ENCODE measurements around the gene PSG7.
"Not testable (repeated sequence)": the region's sequence is repeated elsewhere in the genome, so short reads cannot be mapped to it uniquely, and the experiment has no call there.

Gene PSG7

GRCh38 chr19:42897729-42898128 lies 39.3 kb downstream of the PSG7 start:
- H3K9me3 ChIP-seq (ENCODE audit: control insufficient read depth, insufficient read depth, low read length); H3K9ac ChIP-seq (ENCODE audit: low read depth, low read length); H3K36me3 ChIP-seq (ENCODE audit: insufficient read depth, low read length): not testable (repeated sequence)
- 0 out of 2 replicates have a peak, but pooled peaks cover 11% of the 10 kb centered on the region for H3K4me1 ChIP-seq (ENCODE audit: insufficient read depth, low read length)

GRCh38 chr19:42890446-42890845 lies 46.6 kb downstream of the PSG7 start:
- H3K9me3 ChIP-seq (ENCODE audit: control insufficient read depth, insufficient read depth, low read length); H3K36me3 ChIP-seq (ENCODE audit: insufficient read depth, low read length); H3K4me1 ChIP-seq (ENCODE audit: insufficient read depth, low read length); H3K9ac ChIP-seq (ENCODE audit: low read depth, low read length): not testable (repeated sequence)

GRCh38 chr19:42887876-42888445 lies 49.0 kb downstream of the PSG7 start:
- not testable (repeated sequence) for H3K36me3 ChIP-seq (ENCODE audit: insufficient read depth, low read length); H3K9me3 ChIP-seq (ENCODE audit: control insufficient read depth, insufficient read depth, low read length)

GRCh38 chr19:42882730-42883129 lies 54.3 kb downstream of the PSG7 start:
- H3K9ac ChIP-seq (ENCODE audit: low read depth, low read length): not testable (repeated sequence)

More at GRCh38 chr19:42887876-42888445, 49.0 kb downstream of the PSG7 start:
- H3K4me1 ChIP-seq (ENCODE audit: insufficient read depth, low read length); H3K9ac ChIP-seq (ENCODE audit: low read depth, low read length): not testable (repeated sequence)

GRCh38 chr19:42882010-42882409 lies 55.0 kb downstream of the PSG7 start:
- not testable (repeated sequence) for H3K9ac ChIP-seq (ENCODE audit: low read depth, low read length); H3K36me3 ChIP-seq (ENCODE audit: insufficient read depth, low read length); H3K9me3 ChIP-seq (ENCODE audit: control insufficient read depth, insufficient read depth, low read length); H3K4me1 ChIP-seq (ENCODE audit: insufficient read depth, low read length)

More at GRCh38 chr19:42882730-42883129, 54.3 kb downstream of the PSG7 start:
- not testable (repeated sequence) for H3K36me3 ChIP-seq (ENCODE audit: insufficient read depth, low read length); H3K9me3 ChIP-seq (ENCODE audit: control insufficient read depth, insufficient read depth, low read length); H3K4me1 ChIP-seq (ENCODE audit: insufficient read depth, low read length)

- not testable (repeated sequence) for H3K4me1 ChIP-seq (ENCODE audit: insufficient read depth, low read length); H3K9me3 ChIP-seq (ENCODE audit: control insufficient read depth, insufficient read depth, low read length); H3K9ac ChIP-seq (ENCODE audit: low read depth, low read length); H3K36me3 ChIP-seq (ENCODE audit: insufficient read depth, low read length)
Observed at GRCh38 chr19:42881279-42881678, 55.7 kb downstream of the PSG7 start.

- H3K36me3 ChIP-seq (ENCODE audit: insufficient read depth, low read length); H3K9me3 ChIP-seq (ENCODE audit: control insufficient read depth, insufficient read depth, low read length): not testable (repeated sequence)
Observed at GRCh38 chr19:42880621-42881020, 56.4 kb downstream of the PSG7 start.

GRCh38 chr19:42879613-42880012 lies 57.4 kb downstream of the PSG7 start, which contains the start of gene PSG1:
Gene PSG1 (minus strand): TSS chr19:42879713. CDS start chr19:42879581, 132 bp downstream.
- Histone ChIP-seq H3K9me3 (ENCODE audit: control insufficient read depth, insufficient read depth, low read length) (no peaks in the 10 kb centered on the region), H3K36me3 (ENCODE audit: insufficient read depth, low read length) (no peaks in the 10 kb centered on the region), H3K9ac (ENCODE audit: low read depth, low read length) (no peak within 1 kb of the TSS), H3K4me1 (ENCODE audit: insufficient read depth, low read length) (no peaks in the 10 kb centered on the region)

More at GRCh38 chr19:42880621-42881020, 56.4 kb downstream of the PSG7 start:
- not testable (repeated sequence) for H3K9ac ChIP-seq (ENCODE audit: low read depth, low read length); H3K4me1 ChIP-seq (ENCODE audit: insufficient read depth, low read length)

- H3K4me1 ChIP-seq (ENCODE audit: insufficient read depth, low read length); H3K9ac ChIP-seq (ENCODE audit: low read depth, low read length); H3K9me3 ChIP-seq (ENCODE audit: control insufficient read depth, insufficient read depth, low read length); H3K36me3 ChIP-seq (ENCODE audit: insufficient read depth, low read length): not testable (repeated sequence)
Observed at GRCh38 chr19:42876596-42876995, 60.4 kb downstream of the PSG7 start.

- H3K36me3 ChIP-seq (ENCODE audit: insufficient read depth, low read length); H3K9ac ChIP-seq (ENCODE audit: low read depth, low read length); H3K9me3 ChIP-seq (ENCODE audit: control insufficient read depth, insufficient read depth, low read length); H3K4me1 ChIP-seq (ENCODE audit: insufficient read depth, low read length): not testable (repeated sequence)
Observed at GRCh38 chr19:42875881-42876280, 61.1 kb downstream of the PSG7 start.

GRCh38 chr19:42874901-42875813 lies 61.9 kb downstream of the PSG7 start:
- not testable (repeated sequence) for H3K9me3 ChIP-seq (ENCODE audit: control insufficient read depth, insufficient read depth, low read length); H3K36me3 ChIP-seq (ENCODE audit: insufficient read depth, low read length); H3K4me1 ChIP-seq (ENCODE audit: insufficient read depth, low read length); H3K9ac ChIP-seq (ENCODE audit: low read depth, low read length)

GRCh38 chr19:42874136-42874535 lies 62.9 kb downstream of the PSG7 start:
- H3K9me3 ChIP-seq (ENCODE audit: control insufficient read depth, insufficient read depth, low read length); H3K9ac ChIP-seq (ENCODE audit: low read depth, low read length); H3K36me3 ChIP-seq (ENCODE audit: insufficient read depth, low read length); H3K4me1 ChIP-seq (ENCODE audit: insufficient read depth, low read length): not testable (repeated sequence)

All from ES-I3 (cell line).